ENCODE data around the gene JPT1.

The JPT1 gene

DNA sequence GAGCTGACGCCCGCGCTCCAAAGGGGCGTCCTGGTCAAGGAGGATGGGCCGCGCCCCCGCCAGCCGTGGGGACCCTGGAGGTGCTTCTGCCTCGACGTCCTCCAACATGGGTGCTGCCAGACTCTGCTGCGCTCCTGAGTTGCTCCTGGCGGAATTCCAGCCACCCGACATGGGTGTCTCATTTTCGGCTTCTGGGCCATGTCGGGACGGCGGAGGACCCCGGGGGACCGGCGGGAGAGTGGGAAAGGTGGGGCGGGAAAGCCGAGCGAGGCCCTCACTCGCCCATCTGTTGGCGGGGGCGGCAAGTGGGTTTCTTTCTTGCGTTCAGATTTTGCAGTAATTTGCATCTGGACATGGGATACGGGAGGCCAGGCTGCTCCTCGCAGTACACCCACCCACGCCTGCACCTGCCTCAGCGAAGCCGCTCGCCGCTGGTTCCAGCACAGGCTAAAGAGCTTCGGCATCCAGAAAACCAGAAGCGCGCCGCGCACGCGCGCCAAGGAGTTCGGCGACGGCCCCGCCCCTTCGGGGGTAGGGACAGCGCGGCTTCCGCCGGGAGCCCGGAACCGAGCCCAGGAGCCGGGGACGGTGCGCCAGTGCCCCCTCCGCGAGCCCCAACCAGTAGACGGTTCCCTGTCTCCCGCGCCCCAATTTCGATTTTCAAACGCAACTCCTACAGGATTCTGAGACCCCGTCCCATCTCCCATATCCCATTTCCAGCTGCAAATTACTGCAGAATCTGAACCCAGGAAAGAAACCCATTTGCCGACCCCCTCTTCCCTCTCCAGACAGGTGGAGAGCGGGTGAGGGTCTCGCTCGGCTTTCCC is 44.7 kb downstream of the JPT1 start, which contains the start of gene ARMC7:
ARMC7 (plus strand) TSS at position 563 of the 827 bp plus-strand sequence. CDS start 320 bp downstream, outside the sequence.
- ChIA-PET POLR2A (interaction anchor here (0.6 to 0.7 kb wide), 4 partner anchors 13 to 75 kb away, joined by 3 to 4 read pairs (median 3); no protein-coding TSS in a partner anchor), CTCF (interaction anchor here (0.6 to 9.4 kb wide), 11 partner anchors 14 to 187 kb away, joined by 3 to 231 read pairs (median 5); partner anchors contain the start of genes NT5C, NUP85 and SLC16A5)
- DNase-seq (ENCODE audit: low read depth, low spot score), result no peak
- peak within 1 kb of the TSS; percentile 79 for H3K4me3 ChIP-seq (ENCODE audit: low read depth, low read length)
- TF ChIP-seq CTCF (IDR thresholded peaks at IDR 0.05; ENCODE audit: insufficient read depth, low read length, missing control alignments), result no peak

DNA sequence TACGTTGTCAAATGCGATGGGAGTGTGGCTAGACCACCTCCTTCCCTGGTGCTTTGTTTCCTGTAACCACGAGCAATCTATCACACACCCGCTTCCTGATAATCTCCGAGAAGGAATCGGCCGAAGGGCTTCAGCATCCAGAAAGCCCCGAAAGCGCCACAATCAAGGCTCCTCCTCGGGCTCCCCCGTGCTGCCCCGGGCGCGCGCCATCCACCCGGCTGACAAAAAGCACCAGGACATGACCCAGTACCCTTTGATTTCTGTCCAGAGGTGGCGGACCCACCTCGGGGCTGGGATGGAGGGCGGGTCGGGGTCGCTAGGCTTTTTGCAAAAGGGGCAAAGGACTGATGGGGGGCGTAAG is 45.3 kb downstream of the JPT1 start:
- CTCF ChIA-PET, result interaction anchor here (0.6 to 9.4 kb wide), 8 partner anchors 14 to 94 kb away, joined by 3 to 231 read pairs (median 13); partner anchors contain the start of genes NT5C, NUP85 and SLC16A5
- TF ChIP-seq CTCF (IDR thresholded peaks at IDR 0.05; ENCODE audit: insufficient read depth, low read length, missing control alignments), result no peak
- DNase-seq (ENCODE audit: low read depth, low spot score), result no peak
- POLR2A ChIA-PET, result interaction anchor here (0.6 to 0.7 kb wide), 3 partner anchors 12 to 17 kb away, joined by 3 to 4 read pairs (median 3); no protein-coding TSS in a partner anchor
- peak overlapping the region; percentile 79 for H3K4me3 ChIP-seq (ENCODE audit: low read depth, low read length)

- CTCF ChIA-PET, result interaction anchor here (5.4 to 5.9 kb wide), 2 partner anchors 13 to 48 kb away, joined by 43 to 53 read pairs; no protein-coding TSS in a partner anchor
- no peak for TF ChIP-seq CTCF (IDR thresholded peaks at IDR 0.05; ENCODE audit: insufficient read depth, low read length, missing control alignments)
- DNase-seq (ENCODE audit: low read depth, low spot score), result no peak
- H3K4me3 ChIP-seq (ENCODE audit: low read depth, low read length), result no peak overlapping the region
- POLR2A ChIA-PET, result no interaction called here
Observed at GRCh38 chr17:75108193-75108592, 46.1 kb downstream of the JPT1 start.

GRCh38 chr17:75105126-75106080 is 48.9 kb downstream of the JPT1 start:
- no peak for DNase-seq (ENCODE audit: low read depth, low spot score)
- TF ChIP-seq CTCF (IDR thresholded peaks at IDR 0.05; ENCODE audit: insufficient read depth, low read length, missing control alignments), result peak; percentile 81
- ChIA-PET POLR2A (interaction anchor here (0.9 to 1.1 kb wide), 2 partner anchors 9 to 18 kb away, joined by 3 read pairs; partner anchors contain the start of gene SLC16A5), CTCF (interaction anchor here (0.7 to 5.9 kb wide), 27 partner anchors 10 to 350 kb away, joined by 3 to 95 read pairs (median 5); partner anchors contain the start of genes MRPL58, NUP85, SLC16A5 and TMEM94)
- no peak overlapping the region for H3K4me3 ChIP-seq (ENCODE audit: low read depth, low read length)

DNA sequence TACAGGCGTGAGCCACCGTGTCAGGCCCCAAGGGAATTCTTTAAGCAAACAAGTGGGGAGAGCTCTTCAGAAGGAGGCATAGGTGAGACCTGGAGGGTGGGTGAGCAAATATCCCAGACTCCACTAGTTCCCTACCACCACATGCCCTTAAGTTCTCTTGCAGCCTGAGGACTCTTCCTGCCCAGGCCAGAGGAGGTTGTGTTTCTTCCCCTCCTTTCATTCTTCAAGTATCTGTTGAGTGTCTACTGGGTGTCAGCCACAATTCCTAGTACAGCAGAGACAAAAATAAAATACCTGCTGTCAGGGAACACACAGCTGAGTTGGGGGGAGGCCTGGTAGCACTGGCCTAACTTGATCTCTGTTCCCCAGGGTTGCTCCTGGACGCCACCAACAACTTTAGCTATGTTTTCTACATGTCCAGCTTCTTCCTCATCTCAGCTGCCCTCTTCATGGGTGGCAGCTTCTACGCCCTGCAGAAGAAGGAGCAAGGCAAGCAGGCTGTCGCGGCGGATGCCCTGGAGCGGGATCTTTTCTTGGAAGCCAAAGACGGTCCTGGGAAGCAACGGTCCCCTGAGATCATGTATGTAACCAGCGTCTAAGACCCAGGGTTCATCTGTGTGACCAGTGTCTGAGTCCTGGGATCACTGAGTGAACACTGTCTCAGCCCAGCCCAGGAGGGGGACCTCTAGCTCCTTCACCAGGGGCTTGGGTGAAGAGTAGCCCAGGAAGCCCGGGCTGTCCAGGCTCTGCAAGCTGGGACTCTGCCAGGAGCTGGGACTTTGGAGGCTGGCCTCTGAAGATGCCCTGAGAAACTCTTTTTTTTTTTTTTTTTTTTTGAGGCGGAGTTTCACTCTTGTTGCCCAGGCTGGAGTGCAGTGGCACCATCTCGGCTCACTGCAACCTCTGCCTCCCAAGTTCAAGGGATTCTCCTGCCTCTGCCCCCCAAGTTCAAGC is 50.4 kb downstream of the JPT1 start:
- ChIA-PET POLR2A (interaction anchor here (0.9 to 1.1 kb wide), 2 partner anchors 7 to 16 kb away, joined by 3 read pairs; partner anchors contain the start of gene SLC16A5), CTCF (interaction anchor here (0.9 to 5.9 kb wide), 11 partner anchors 9 to 116 kb away, joined by 3 to 95 read pairs (median 12); partner anchors contain the start of genes MRPL58 and NT5C)
- DNase-seq (ENCODE audit: low read depth, low spot score), result no peak
- no peak for TF ChIP-seq CTCF (IDR thresholded peaks at IDR 0.05; ENCODE audit: insufficient read depth, low read length, missing control alignments)
- no peak overlapping the region for H3K4me3 ChIP-seq (ENCODE audit: low read depth, low read length)

Data from AG04449 (cell line).